ENCODE results near the gene MRTFA.

GRCh38 chr22:40529821-40530220, 106.7 kb downstream of the MRTFA start:
- TF ChIP-seq CTCF (IDR thresholded peaks at IDR 0.05; ENCODE audit: insufficient read depth, low read length, poor library complexity, severe bottlenecking) (no peak), EZH2phosphoT487 (conservative IDR thresholded peaks at IDR 0.05; ENCODE audit: low read length) (no peak)

Data from SU-DHL-6 (cell line).